Naive thymus-derived CD4-positive, alpha-beta T cell (primary cell): Measurements from ENCODE around the gene PHF12. TPM values are rescaled to one million over a fixed set of nuclear protein-coding genes. Genes with fewer than 3 reads are reported as not detected.

Experiments used
- ATAC-seq: fragments of 150-1000 bp; cut with Tn5 transposase; 2 replicates; pipeline ENCODE4 v1.10.0; 2021; ENCODE audit warnings: mild to moderate bottlenecking, moderate library complexity
- CTCF ChIA-PET: fragments of 350-600 bp; sonication (Branson Sonifier 250); formaldehyde crosslinking; loops from one replicate; lab custom pipeline; 2021; ENCODE audit warnings: antibody characterized with exemption; lab: Charles Lee
- POLR2A ChIA-PET: fragments of 350-600 bp; sonication (Branson Sonifier 250); formaldehyde crosslinking; loops from one replicate; lab custom pipeline; 2021; ENCODE audit warnings: antibody characterized with exemption, inconsistent platforms; lab: Charles Lee
- DNase-seq, 9 donors: peaks; one replicate each; pipeline versions ENCODE4 v3.0.0 to v3.0.0-alpha.2; 2020 to 2022; ENCODE audit warnings: mixed read lengths in 1 of 9
- H3K27ac ChIP-seq: one replicate; pipeline ENCODE4 v1.7.0; 2013; ENCODE audit warnings: mild to moderate bottlenecking, low read depth, low read length, moderate library complexity
- H3K27me3 ChIP-seq, 2 donors: one replicate each; pipeline ENCODE4 v1.7.0; 2013; ENCODE audit warnings: low read length in 2 of 2, mild to moderate bottlenecking in 2 of 2, moderate library complexity in 2 of 2; ENCODE audit not compliant: control insufficient read depth in 2 of 2, insufficient read depth in 2 of 2
- H3K36me3 ChIP-seq, 3 experiments: 1 replicate in 2 of 3; 2 replicates in 1 of 3; pipeline ENCODE4 v1.7.0; 2013; ENCODE audit warnings: low read length in 3 of 3, mild to moderate bottlenecking in 3 of 3, moderate library complexity in 1 of 3; ENCODE audit not compliant: insufficient read depth in 3 of 3, control insufficient read depth in 2 of 3
- H3K4me1 ChIP-seq, 2 donors: one replicate each; pipeline ENCODE4 v1.7.0; 2013; ENCODE audit warnings: low read length in 2 of 2, mild to moderate bottlenecking in 2 of 2, moderate library complexity in 1 of 2; ENCODE audit not compliant: control insufficient read depth in 2 of 2, insufficient read depth in 2 of 2
- H3K4me3 ChIP-seq: 2 replicates; pipeline ENCODE4 v1.7.0; 2013; ENCODE audit warnings: mild to moderate bottlenecking, low read length
- H3K9me3 ChIP-seq, 3 experiments: 1 replicate in 2 of 3; 2 replicates in 1 of 3; pipeline ENCODE4 v1.7.0; 2013; ENCODE audit warnings: low read length in 3 of 3; ENCODE audit not compliant: control insufficient read depth in 2 of 3
- H3K27ac Mint-ChIP-seq, 9 donors: one replicate each; pipeline ENCODE4 v1.8.0; 2020 to 2022; ENCODE audit warnings: mixed read lengths in 9 of 9, mild to moderate bottlenecking in 8 of 9, moderate library complexity in 5 of 9, inconsistent platforms in 2 of 9
- H3K27me3 Mint-ChIP-seq, 5 donors: one replicate each; pipeline ENCODE4 v1.8.0; 2021 to 2022; ENCODE audit warnings: mixed read lengths in 5 of 5, mild to moderate bottlenecking in 1 of 5
- H3K36me3 Mint-ChIP-seq, 5 donors: one replicate each; pipeline ENCODE4 v1.8.0; 2020 to 2022; ENCODE audit warnings: mixed read lengths in 5 of 5, mild to moderate bottlenecking in 3 of 5, inconsistent platforms in 1 of 5
- H3K4me1 Mint-ChIP-seq, 7 donors: one replicate each; pipeline ENCODE4 v1.8.0; 2020 to 2022; ENCODE audit warnings: mixed read lengths in 7 of 7, mild to moderate bottlenecking in 3 of 7, inconsistent platforms in 1 of 7
- H3K4me3 Mint-ChIP-seq, 10 donors: one replicate each; pipeline ENCODE4 v1.8.0; 2020 to 2022; ENCODE audit warnings: mild to moderate bottlenecking in 10 of 10, mixed read lengths in 10 of 10, moderate library complexity in 6 of 10, inconsistent platforms in 2 of 10
- H3K9me3 Mint-ChIP-seq, 11 donors: one replicate each; pipeline ENCODE4 v1.8.0; 2020 to 2022; ENCODE audit warnings: mixed read lengths in 11 of 11, mild to moderate bottlenecking in 4 of 11, inconsistent platforms in 1 of 11, moderate library complexity in 1 of 11
- intact Hi-C, 2 donors: fragments of 100-400 bp; cut with micrococcal nuclease; formaldehyde crosslinking; loops; one replicate each; pipeline ENCODE4 v1.15.1; 2023
- polyA plus RNA-seq, 2 donors: library from polyadenylated mRNA; unstranded; fragments of 300-500 nt; fragmentation: Illumina TruSeq; gene quantifications; one replicate each; pipeline ENCODE4 v1.2.3, GENCODE V29; 2021
- total RNA-seq, 6 experiments: library from RNA in 5 of 6; stranded (reverse) in 5 of 6; gene quantifications; 1 replicate in 5 of 6; 2 replicates in 1 of 6; pipeline ENCODE4 v1.2.3 and lab custom pipeline; 2021 to 2026

PHF12 gene
- total and polyA plus RNA-seq, 7 experiments from 2014 or later = 6.2 to 162 (median 129) TPM

- Histone ChIP-seq H3K27me3 (no peaks in the 10 kb centered on the region), H3K9me3 (no peaks in the 10 kb centered on the region), H3K27ac (no peak overlapping the region), H3K36me3 (no peaks in the 10 kb centered on the region), H3K4me3 (no peak overlapping the region), H3K4me1 (peaks cover 4 to 5% of the 10 kb centered on the region in 2 donors)
- intact Hi-C loops = no loop called here
- Mint-ChIP-seq H3K27me3 (no peaks in the 10 kb centered on the region), H3K27ac (peak overlapping the region in 1 of 9 donors; percentile 18), H3K4me1 (peaks cover 4 to 8% (median 8%) of the 10 kb centered on the region in 7 donors), H3K4me3 (no peak overlapping the region), H3K9me3 (no peaks in the 10 kb centered on the region), H3K36me3 (peaks cover 0 to 2% (median 0%) of the 10 kb centered on the region in 5 donors)
- CTCF ChIA-PET = interaction anchor here (0.7 kb wide), 1 partner anchor 268 kb away, joined by 3 read pairs; no protein-coding TSS in a partner anchor
- POLR2A ChIA-PET = interaction anchor here (1.0 kb wide), 1 partner anchor 17 kb away, joined by 3 read pairs; no protein-coding TSS in a partner anchor
- ATAC-seq = peak; percentile 61
- DNase-seq = no peak
Observed at GRCh38 chr17:28865946-28866752, 85.2 kb downstream of the PHF12 start.

- no peaks in the 10 kb centered on the region for H3K9me3 Mint-ChIP-seq
- no peak overlapping the region for H3K27ac ChIP-seq
- H3K36me3 Mint-ChIP-seq = peaks cover 0 to 4% (median 0%) of the 10 kb centered on the region in 5 donors
- no peak for DNase-seq
- no peak overlapping the region for H3K4me3 Mint-ChIP-seq
- intact Hi-C loops = no loop called here
- CTCF ChIA-PET = no interaction called here
- no peaks in the 10 kb centered on the region for H3K27me3 Mint-ChIP-seq
- peaks cover 0 to 6% (median 4%) of the 10 kb centered on the region in 7 donors for H3K4me1 Mint-ChIP-seq
- no peaks in the 10 kb centered on the region for H3K27me3 ChIP-seq
- POLR2A ChIA-PET = no interaction called here
- no peaks in the 10 kb centered on the region for H3K9me3 ChIP-seq
- peaks cover 0 to 6% (median 5%) of the 10 kb centered on the region in 3 experiments for H3K36me3 ChIP-seq
- H3K4me1 ChIP-seq = no peaks in the 10 kb centered on the region
- H3K27ac Mint-ChIP-seq = peak overlapping the region in 2 of 9 donors; percentile 17 to 18
- ATAC-seq = no peak
- no peak overlapping the region for H3K4me3 ChIP-seq
Observed at GRCh38 chr17:28864991-28865849, 86.1 kb downstream of the PHF12 start.

- peaks cover 0 to 7% (median 2%) of the 10 kb centered on the region in 5 donors for H3K36me3 Mint-ChIP-seq
- Histone ChIP-seq H3K4me1 (no peaks in the 10 kb centered on the region), H3K9me3 (no peaks in the 10 kb centered on the region), H3K27ac (no peak overlapping the region), H3K27me3 (no peaks in the 10 kb centered on the region), H3K4me3 (no peak overlapping the region), H3K36me3 (peaks cover under 1 to 12% (median 6%) of the 10 kb centered on the region in 3 experiments)
- no peak overlapping the region for H3K4me3 Mint-ChIP-seq
- POLR2A ChIA-PET = interaction anchor here (0.7 kb wide), 1 partner anchor 82 kb away, joined by 5 read pairs; no protein-coding TSS in a partner anchor
- intact Hi-C loops = no loop called here
- H3K27me3 Mint-ChIP-seq = no peaks in the 10 kb centered on the region
- DNase-seq (no peak), ATAC-seq (no peak)
- H3K4me1 Mint-ChIP-seq = peaks cover 0 to 6% (median 4%) of the 10 kb centered on the region in 7 donors
- H3K9me3 Mint-ChIP-seq = no peaks in the 10 kb centered on the region
- no peak overlapping the region for H3K27ac Mint-ChIP-seq
- CTCF ChIA-PET = interaction anchor here (1.0 to 1.1 kb wide), 2 partner anchors 16 to 34 kb away, joined by 3 read pairs; no protein-coding TSS in a partner anchor
Observed at GRCh38 chr17:28863953-28864352, 87.4 kb downstream of the PHF12 start.

GRCh38 chr17:28862561-28862960, 88.8 kb downstream of the PHF12 start:
- no peak for ATAC-seq
- Mint-ChIP-seq H3K36me3 (peaks cover 0 to 18% (median 8%) of the 10 kb centered on the region in 5 donors), H3K4me3 (no peak overlapping the region), H3K4me1 (peaks cover 0 to 13% (median 4%) of the 10 kb centered on the region in 7 donors), H3K9me3 (no peaks in the 10 kb centered on the region), H3K27ac (peak overlapping the region in 3 of 9 donors; percentile 24 to 80 (median 38)), H3K27me3 (no peaks in the 10 kb centered on the region)
- Histone ChIP-seq H3K27ac (no peak overlapping the region), H3K36me3 (peaks cover 7 to 25% (median 8%) of the 10 kb centered on the region in 3 experiments), H3K4me3 (no peak overlapping the region), H3K4me1 (no peaks in the 10 kb centered on the region), H3K9me3 (no peaks in the 10 kb centered on the region), H3K27me3 (no peaks in the 10 kb centered on the region)
- ChIA-PET CTCF (interaction anchor here (1.3 kb wide), 1 partner anchor 14 kb away, joined by 3 read pairs; no protein-coding TSS in a partner anchor), POLR2A (interaction anchor here (0.6 to 1.5 kb wide), 3 partner anchors 8 to 527 kb away, joined by 3 to 4 read pairs (median 3); no protein-coding TSS in a partner anchor)
- no peak for DNase-seq
- intact Hi-C loops = no loop called here

- Histone ChIP-seq H3K36me3 (peaks cover 7 to 25% (median 8%) of the 10 kb centered on the region in 3 experiments), H3K27me3 (no peaks in the 10 kb centered on the region), H3K9me3 (no peaks in the 10 kb centered on the region), H3K27ac (no peak overlapping the region), H3K4me3 (no peak overlapping the region), H3K4me1 (no peaks in the 10 kb centered on the region)
- DNase-seq (no peak), ATAC-seq (no peak)
- Mint-ChIP-seq H3K4me3 (no peak overlapping the region), H3K36me3 (peaks cover 0 to 18% (median 8%) of the 10 kb centered on the region in 5 donors), H3K4me1 (peaks cover 0 to 13% (median 4%) of the 10 kb centered on the region in 7 donors), H3K27me3 (no peaks in the 10 kb centered on the region), H3K9me3 (no peaks in the 10 kb centered on the region), H3K27ac (peak overlapping the region in 3 of 9 donors; percentile 9 to 84 (median 33))
- CTCF ChIA-PET = interaction anchor here (1.3 kb wide), 1 partner anchor 13 kb away, joined by 3 read pairs; no protein-coding TSS in a partner anchor
- POLR2A ChIA-PET = interaction anchor here (0.6 to 1.5 kb wide), 4 partner anchors 9 to 98 kb away, joined by 3 to 4 read pairs (median 3); no protein-coding TSS in a partner anchor
- intact Hi-C loops = no loop called here
Observed at GRCh38 chr17:28861393-28862203, 89.7 kb downstream of the PHF12 start.
